Subcutaneous preadipocyte (primary cell): ENCODE results near the gene FOXRED1. TPM values are rescaled to one million over a fixed set of nuclear protein-coding genes. Genes with fewer than 3 reads are reported as not detected.

Experiments
- small RNA-seq: library from RNA; depleted of rRNA; stranded (forward); fragments of <200 nt; gene quantifications from one replicate; pipeline ENCODE3, GENCODE V24; 2012
- total RNA-seq: library from RNA; depleted of rRNA; stranded (reverse); fragments of >200 nt; gene quantifications from 2 replicates; pipeline ENCODE4 v1.2.3, GENCODE V29; 2012

FOXRED1 gene
- 12.1 and 20.7 TPM in 2 replicates for total RNA-seq

GRCh38 chr11:126268708-126269579 is at the start of gene FOXRED1, which contains the start of gene SRPRA:
TSS of gene FOXRED1 (plus strand) at chr11:126269154. CDS start at chr11:126269207, 53 bp downstream.
TSS of gene SRPRA (minus strand) at chr11:126268895. CDS start at chr11:126268804, 91 bp downstream.

GRCh38 chr11:126282736-126283591 is 14.0 kb downstream of the FOXRED1 start, which contains the start of gene TIRAP:
TSS of gene TIRAP (plus strand) at chr11:126283093. CDS start at chr11:126290895, 7,802 bp downstream.

GRCh38 chr11:126303623-126304456 is 34.9 kb downstream of the FOXRED1 start, which contains the start of gene DCPS:
TSS of gene DCPS (plus strand) at chr11:126304060. CDS start at chr11:126304081, 21 bp downstream.

Small RNAs within 50 kb of the gene (small RNA-seq; reads per million reads assigned to genes)
- not detected for gene RN7SL351P

Other genes starting within 250 kb of the FOXRED1 start
- gene CDON, start 206.3 kb upstream of the FOXRED1 start, total RNA-seq: 11.9 and 41.2 TPM in 2 replicates
- gene RPUSD4, start 57.5 kb upstream of the FOXRED1 start, total RNA-seq: 35.2 and 37.8 TPM in 2 replicates
- gene FAM118B, start 57.4 kb upstream of the FOXRED1 start, total RNA-seq: 18.0 and 21.3 TPM in 2 replicates
- 63.2 and 99.7 TPM in 2 replicates for gene SRPRA, start 259 bp upstream of the FOXRED1 start, total RNA-seq
- gene TIRAP, start 13.9 kb downstream of the FOXRED1 start, total RNA-seq: 4.4 and 6.8 TPM in 2 replicates
- 18.4 and 18.7 TPM in 2 replicates for gene DCPS, start 34.9 kb downstream of the FOXRED1 start, total RNA-seq
- gene ST3GAL4, start 86.5 kb downstream of the FOXRED1 start, total RNA-seq: 15.4 and 16.0 TPM in 2 replicates